Measurements from ENCODE around the gene UBE2Q1. TPM values are rescaled to one million over a fixed set of nuclear protein-coding genes. Genes with fewer than 3 reads are reported as not detected.
A peak's percentile ranks its signal among the peaks of the same experiment; 100 is the strongest.

UBE2Q1 gene
- total RNA-seq, 4 donors from 2014 or later: 25.6 to 37.1 (median 31.9) TPM

GRCh38 chr1:154559466-154560044 lies 1.1 kb upstream of the UBE2Q1 start:
- peak in 2 of 3 donors; percentile 73 to 81 for TF ChIP-seq CTCF (IDR thresholded peaks at IDR 0.05)
- DNase-seq (ENCODE audit: low spot score): peak; percentile 49
- ATAC-seq (ENCODE audit: low FRiP score): peak; percentile 69

GRCh38 chr1:154558720-154559465 lies 431 bp upstream of the UBE2Q1 start:
- DNase-seq (ENCODE audit: low spot score) (peak; percentile 96), ATAC-seq (ENCODE audit: low FRiP score) (peak; percentile 95)
- TF ChIP-seq CTCF (IDR thresholded peaks at IDR 0.05): no peak

GRCh38 chr1:154557248-154557938 lies 1.1 kb downstream of the UBE2Q1 start:
- ATAC-seq (ENCODE audit: low FRiP score) (no peak), DNase-seq (ENCODE audit: low spot score) (no peak)
- TF ChIP-seq CTCF (IDR thresholded peaks at IDR 0.05): no peak

- TF ChIP-seq CTCF (IDR thresholded peaks at IDR 0.05): no peak
- DNase-seq (ENCODE audit: low spot score) (no peak), ATAC-seq (ENCODE audit: low FRiP score) (no peak)
Observed at GRCh38 chr1:154556422-154556821, 2.0 kb downstream of the UBE2Q1 start.

GRCh38 chr1:154553056-154554030 lies 5.1 kb downstream of the UBE2Q1 start:
- ATAC-seq (ENCODE audit: low FRiP score): peak; percentile 2
- no peak for TF ChIP-seq CTCF (IDR thresholded peaks at IDR 0.05)
- DNase-seq (ENCODE audit: low spot score): no peak

GRCh38 chr1:154552036-154552435 lies 6.4 kb downstream of the UBE2Q1 start:
- ATAC-seq (ENCODE audit: low FRiP score) (no peak), DNase-seq (ENCODE audit: low spot score) (no peak)
- no peak for TF ChIP-seq CTCF (IDR thresholded peaks at IDR 0.05)

Data from omental fat pad (tissue), 4 donors.